CD4-positive, alpha-beta T cell treated with Interleukin-2 at 100 ng/mL for 4 hours (primary cell): Measurements from ENCODE around the gene VASP.
A peak's percentile ranks its signal among the peaks of the same experiment; 100 is the strongest.

Source experiments
- DNase-seq: peaks from one replicate; pipeline ENCODE4 v3.0.0-alpha.2; 2020; ENCODE audit warnings: low spot score

VASP gene

DNA sequence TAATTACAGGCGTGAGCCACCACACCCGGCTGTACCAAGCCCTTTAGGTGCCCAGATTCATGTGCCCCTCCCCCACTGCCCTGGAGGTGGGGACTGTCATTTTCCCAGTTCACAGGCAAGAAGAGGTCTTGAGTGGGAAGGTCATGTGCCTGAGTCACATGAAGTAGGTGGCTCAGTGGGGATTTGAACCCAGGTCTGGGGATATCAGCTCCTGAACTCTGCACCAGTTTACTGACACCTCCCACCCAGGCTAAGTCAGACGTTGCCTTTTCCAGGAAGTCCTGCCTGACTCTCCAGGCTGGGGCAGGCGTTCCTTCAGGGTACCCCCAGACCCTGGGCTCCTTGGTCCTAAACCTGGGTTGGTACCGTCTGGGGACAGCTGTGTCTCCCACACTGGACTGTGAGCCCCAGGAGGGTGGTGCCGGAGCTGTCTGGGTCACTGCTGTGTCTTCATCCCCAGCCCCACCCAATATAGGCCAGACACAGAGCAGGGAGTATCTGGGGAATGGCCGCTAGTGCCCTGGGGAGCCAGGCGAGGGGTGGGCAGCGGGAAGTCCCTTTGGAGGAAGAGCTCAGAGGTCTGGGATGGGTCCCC lies 8.6 kb downstream of the VASP start:
- DNase-seq: no peak

GRCh38 chr19:45517238-45517637 lies 10.0 kb downstream of the VASP start:
- no peak for DNase-seq

DNA sequence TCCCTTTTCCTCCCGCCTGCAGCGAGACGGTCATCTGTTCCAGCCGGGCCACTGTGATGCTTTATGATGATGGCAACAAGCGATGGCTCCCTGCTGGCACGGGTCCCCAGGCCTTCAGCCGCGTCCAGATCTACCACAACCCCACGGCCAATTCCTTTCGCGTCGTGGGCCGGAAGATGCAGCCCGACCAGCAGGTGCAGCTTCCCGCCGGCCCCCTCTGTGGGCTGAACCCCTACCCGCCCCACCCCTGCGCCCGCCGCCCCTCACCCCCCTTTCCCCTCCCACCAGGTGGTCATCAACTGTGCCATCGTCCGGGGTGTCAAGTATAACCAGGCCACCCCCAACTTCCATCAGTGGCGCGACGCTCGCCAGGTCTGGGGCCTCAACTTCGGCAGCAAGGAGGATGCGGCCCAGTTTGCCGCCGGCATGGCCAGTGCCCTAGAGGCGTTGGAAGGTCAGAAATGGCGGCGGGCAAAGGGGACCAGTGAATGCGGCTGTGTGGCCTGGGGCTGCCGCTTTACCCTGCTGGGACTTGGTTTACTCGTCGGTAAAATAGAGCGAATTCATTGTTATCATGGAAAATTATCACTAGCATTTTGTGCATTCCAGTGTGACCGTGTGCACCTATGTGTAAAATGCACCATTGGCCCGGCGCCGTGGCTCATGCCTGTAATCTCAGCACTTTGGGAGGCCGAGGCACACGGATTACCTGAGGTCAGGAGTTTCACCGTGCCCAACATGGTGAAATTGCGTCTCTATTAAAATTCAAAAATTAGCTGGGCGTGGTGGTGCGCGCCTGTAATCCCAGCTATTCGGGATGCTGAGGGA lies 10.6 kb downstream of the VASP start:
- DNase-seq: no peak

DNA sequence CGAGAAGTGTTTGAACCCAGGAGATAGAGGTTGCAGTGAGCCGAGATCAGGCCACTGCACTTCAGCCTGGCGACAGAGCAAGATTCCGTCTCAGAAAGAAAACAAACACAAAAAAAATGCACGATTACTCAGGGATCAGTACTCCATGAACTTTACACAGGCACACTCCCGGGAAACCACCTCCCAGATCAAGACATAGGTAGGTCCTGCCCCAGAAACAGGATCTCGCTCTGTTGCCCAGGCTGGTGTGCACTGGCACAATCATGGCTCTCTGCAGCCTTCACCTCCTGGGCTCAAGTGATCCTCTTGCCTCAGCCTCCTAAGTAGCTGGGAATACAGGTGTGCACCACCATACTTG lies 11.2 kb downstream of the VASP start:
- DNase-seq: no peak

GRCh38 chr19:45522010-45522941 lies 15.0 kb downstream of the VASP start:
- no peak for DNase-seq

DNA sequence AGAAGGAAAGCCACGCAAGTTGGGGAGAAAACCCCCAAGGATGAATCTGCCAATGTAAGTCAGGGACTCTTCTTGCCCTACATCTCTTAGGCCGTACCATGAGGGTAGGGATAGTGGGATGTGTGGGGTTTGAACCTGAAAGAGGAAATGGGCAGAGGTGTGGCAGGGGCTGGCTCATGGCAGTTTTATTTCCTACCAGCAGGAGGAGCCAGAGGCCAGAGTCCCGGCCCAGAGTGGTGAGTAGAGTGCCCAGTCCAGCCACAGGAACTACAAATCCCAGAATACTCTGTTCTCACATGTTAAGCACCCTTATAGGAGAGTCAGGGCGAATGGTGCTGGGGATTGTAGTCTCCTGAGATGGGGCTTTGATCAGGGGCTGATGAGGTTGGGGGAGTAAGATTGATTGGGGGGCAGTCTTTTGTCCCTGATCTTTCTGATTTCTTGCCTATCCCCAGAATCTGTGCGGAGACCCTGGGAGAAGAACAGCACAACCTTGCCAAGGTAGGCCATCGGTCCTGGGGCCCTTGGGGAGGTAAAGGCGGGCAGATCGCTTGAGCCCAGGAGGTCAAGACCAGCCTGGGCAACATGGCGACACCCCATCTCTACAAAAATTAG lies 16.5 kb downstream of the VASP start:
- DNase-seq: peak; percentile 85

DNA sequence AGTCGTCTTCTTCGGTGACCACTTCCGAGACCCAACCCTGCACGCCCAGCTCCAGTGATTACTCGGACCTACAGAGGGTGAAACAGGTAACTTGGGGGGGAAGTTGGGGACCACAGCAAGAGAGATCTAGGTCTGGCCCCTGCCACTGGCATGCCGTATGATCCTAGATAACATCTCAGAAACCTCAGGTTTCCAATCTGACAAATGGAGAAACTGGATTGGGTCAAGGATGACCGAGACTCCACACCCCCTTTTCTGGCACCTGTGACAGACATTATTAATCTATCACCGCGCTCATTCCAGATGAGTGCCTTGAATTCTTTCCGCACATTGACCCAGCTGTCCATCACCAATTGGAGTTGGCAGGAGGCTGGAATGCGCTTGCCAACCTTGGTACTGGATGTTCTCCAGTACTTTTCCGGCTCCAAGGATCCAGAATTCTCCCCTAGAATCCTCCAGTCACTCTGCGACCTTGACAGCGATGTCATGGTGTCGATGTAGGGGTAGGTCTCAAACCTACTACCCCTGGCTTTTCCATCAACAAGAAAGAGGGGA lies 17.4 kb downstream of the VASP start:
- no peak for DNase-seq

DNA sequence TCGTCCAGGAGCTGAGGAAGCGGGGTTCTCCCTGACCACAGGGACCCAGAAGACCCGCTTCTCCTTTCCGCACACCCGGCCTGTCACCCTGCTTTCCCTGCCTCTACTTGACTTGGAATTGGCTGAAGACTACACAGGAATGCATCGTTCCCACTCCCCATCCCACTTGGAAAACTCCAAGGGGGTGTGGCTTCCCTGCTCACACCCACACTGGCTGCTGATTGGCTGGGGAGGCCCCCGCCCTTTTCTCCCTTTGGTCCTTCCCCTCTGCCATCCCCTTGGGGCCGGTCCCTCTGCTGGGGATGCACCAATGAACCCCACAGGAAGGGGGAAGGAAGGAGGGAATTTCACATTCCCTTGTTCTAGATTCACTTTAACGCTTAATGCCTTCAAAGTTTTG lies 18.9 kb downstream of the VASP start:
- DNase-seq: no peak

DNA sequence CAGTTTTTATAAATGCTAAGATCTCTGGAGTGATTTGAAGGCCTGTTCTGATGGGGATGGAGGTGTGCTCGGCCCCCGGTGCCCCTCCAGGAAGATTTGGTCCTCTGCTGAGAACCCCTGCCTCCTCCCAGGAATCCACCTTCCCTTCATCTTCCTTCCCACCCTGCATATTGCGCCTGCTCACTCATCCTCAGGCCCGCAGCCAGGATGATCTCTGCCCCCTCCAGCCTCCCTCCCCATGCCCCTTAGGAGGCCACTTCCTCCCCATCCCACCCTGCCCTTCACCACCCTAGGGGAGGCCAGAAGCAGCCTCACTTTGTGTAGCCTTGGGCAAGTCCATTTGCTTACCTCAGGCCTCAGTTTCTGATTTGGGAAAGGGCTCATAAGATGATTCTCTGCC lies 19.7 kb downstream of the VASP start:
- no peak for DNase-seq

DNA sequence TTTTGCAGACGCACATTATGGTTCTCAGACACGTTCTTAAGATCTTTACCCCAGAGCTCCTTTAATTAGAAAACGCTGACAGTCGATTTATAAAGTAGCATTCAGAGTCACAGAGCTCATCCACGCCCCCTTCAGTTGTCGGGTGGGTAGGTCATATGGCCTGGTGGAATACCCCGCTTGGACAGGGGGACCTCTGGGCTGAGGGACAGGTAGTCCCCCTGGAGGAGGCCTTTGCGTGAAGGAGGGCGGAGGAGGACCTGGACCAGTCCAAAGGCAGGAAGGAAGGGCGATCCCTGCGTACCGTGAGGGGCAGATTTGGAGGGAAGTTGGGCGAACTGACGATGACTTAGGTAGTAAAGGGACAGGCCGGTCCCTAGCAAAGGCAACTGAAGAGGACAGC lies 20.5 kb downstream of the VASP start:
- DNase-seq: no peak

GRCh38 chr19:45528149-45528743 lies 21.0 kb downstream of the VASP start:
- no peak for DNase-seq

DNA sequence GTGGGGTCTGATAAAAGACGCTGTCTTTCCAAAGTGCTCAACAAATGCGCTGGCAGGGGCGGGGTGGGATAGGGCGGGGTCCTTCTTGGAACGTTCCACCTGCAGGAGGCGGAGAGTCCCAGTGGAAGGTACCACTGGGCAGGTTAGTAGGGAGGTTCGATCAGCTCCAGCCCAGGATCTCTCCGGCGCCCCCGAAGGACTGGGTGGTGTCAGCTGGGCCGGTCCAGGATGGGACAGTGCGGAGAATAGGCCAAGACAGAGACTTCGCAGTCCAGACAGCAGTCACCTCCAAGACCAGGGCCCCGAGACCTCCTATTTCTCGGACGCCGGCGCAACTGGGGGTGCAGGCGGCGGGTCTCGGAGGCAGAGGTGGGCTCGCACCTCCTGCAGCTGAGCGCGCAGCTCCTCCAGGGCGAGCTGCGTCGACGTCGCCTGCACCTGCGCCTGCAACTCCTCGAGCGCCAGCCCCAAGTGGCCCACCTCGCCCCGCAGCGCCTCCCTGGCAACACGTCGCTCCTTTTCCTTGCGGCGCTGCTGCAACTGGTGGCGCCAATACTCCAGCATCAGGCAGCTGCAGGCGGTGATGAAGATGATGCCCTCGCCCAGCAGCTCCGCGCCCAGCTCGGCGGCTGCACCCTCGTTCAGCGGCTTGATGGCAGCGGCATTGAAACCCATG lies 21.6 kb downstream of the VASP start:
- DNase-seq: no peak

DNA sequence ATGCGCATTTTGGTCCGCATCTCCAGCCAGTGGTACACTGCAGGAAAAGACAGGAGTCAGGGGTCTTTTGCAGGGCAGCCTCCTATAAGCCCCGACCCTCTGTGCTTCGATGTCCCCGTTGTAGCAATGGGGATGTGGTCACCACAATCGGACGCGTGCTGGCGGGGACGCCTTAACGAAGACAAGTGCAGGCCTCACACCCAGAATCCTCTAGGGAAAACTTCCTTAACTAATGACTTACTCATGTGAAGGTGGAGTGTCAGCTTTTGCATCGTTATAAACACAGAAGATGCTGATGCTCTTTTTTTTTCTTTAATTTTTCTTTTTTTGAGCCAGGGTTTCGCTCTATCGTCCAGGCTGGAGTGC lies 22.1 kb downstream of the VASP start:
- no peak for DNase-seq

DNA sequence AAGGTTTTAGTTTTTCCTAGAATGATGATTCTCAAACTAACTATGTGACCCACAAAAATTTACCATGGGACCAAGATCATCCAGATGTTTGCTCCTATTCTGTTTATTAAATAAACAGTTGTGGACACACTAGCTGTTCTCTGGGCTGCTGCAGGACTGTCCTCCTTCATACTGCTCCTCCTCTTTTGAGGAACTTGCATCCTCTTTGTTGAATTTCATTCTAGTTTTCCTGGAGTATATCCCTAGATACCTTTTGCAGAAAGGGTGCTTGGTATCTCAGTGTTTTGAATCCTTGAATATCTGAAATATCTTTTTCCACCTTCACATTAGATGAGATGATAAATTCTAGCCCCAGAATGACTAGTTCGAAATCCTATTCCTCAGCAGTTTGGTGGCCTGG lies 24.1 kb downstream of the VASP start:
- DNase-seq: no peak

- DNase-seq: no peak
These were observed 32.2 kb downstream of the VASP start for GRCh38 chr19:45539459-45539858.

DNA sequence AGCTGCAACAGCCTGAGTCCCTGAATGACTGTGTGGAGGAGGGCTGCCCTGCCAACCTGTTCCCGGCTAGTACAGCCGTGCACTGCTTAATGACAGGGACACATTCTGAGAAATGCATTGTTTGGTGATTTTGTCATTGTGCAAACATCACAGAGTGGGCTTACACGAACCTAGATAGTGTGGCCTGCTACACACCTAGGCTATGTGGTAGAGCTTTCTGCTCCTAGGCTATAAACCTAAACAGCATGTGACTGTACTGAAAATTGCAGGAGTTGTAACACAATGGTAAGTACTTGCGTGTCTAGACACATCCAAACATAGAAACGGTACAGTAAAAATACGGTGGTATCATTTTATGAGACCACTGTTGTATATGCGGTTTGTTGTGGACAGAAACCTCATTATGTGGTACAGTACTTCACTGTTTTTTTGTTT lies 35.0 kb downstream of the VASP start:
- DNase-seq: no peak

DNA sequence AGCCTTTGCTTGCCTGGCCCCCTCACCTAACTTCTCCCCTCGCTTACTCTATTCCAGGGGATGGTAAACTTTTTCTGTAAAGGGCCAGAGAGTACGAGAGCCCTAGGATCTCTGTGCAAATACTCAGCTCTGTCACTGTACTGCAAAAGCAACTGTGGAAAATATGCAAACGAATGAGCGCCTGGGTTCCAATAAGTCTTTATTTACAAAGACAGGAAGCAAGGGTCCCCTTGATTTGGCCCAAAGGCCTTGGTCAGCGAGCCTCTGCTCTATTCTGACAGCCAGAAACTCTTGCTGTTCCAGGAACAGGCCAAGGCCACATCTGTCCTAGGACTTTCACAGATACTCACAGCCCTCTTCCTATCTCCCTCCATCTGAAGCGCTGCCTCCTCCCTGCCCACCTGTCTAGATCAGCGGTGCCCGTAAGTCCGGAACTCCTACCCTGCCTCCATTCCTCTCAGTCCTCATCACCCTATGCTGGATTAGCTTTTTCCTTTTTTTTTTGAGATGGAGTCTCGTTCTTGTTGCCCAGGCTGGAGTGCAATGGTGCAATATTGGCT lies 40.0 kb downstream of the VASP start:
- no peak for DNase-seq

DNA sequence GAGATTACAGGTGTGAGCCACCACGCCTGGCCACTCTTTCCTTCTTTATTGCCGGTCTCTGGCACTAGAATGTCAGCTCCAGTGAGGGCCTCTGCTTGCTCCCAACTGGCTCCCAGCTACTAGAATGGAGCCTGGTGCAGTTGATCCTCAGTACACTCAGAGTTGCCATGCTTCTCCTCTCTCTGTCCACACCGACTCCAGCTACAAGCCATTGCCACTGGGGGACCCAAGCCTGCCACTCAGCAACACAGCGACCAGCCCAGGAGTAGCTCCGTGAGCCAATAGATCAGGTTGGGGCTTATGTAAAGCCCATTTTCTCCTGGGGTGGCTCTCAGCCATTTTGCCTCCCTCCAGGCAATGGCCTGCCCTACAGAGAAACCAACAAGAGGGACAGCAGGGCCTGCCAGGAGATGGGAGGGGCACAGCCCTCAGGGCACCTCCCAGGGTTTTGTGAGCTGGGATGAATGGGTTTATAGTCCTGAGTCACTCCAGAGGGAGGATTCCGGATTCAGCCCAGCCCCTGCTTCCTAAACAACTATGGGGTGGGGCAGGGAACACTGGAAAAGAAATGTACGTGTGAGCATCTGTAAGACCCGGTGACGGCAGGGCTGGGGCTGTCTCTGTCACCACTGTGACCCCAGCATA lies 40.8 kb downstream of the VASP start:
- no peak for DNase-seq

GRCh38 chr19:45553464-45553863 lies 46.2 kb downstream of the VASP start:
- DNase-seq: no peak

DNA sequence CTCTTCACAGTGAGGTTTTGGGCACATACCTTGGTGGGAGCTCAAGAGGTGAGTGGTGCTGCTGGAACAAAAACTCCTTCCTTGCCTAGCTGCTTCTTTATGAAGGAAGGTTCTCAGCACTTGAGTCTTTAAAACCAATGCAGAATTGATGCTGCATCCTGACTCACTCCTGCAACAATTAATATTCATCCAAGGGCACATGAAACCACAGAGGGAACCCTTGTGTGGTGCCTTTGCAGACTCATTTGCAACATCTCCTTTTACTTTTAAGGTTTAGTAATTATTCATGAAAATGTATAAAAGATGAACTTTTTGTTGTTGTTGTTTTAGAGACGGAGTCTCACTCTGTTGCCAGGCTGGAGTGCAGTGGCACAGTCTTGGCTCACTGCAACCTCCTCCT lies 47.2 kb downstream of the VASP start:
- no peak for DNase-seq
